ENCODE measurements around the gene MPV17L2. TPM values are rescaled to one million over a fixed set of nuclear protein-coding genes. Genes with fewer than 3 reads are reported as not detected.

The MPV17L2 gene
- total and polyA plus RNA-seq, 2 donors (not counting 1 experiment from before 2014, with no cell fraction given), result 8.6 to 23.0 TPM

- H3K4me3 ChIP-seq (ENCODE audit: control extremely low read depth in 1 of 5, extremely low read depth in 1 of 5, insufficient read depth in 1 of 5, low read depth in 2 of 5, low read length in 4 of 5), result peak overlapping the region in 4 of 5 experiments; percentile 76 to 92 (median 86)
- peak overlapping the region; percentile 93 for H3K4me3 Mint-ChIP-seq
- H3K27me3 Mint-ChIP-seq, result no peaks in the 10 kb centered on the region
- H3K9me3 ChIP-seq (ENCODE audit: control extremely low read depth in 1 of 3, control insufficient read depth in 2 of 3, insufficient read depth in 1 of 3, low read length in 2 of 3), result no peaks in the 10 kb centered on the region
- peak overlapping the region; percentile 63 for H3K27ac Mint-ChIP-seq
- H3K4me1 Mint-ChIP-seq, result peaks cover 34% of the 10 kb centered on the region
- WGBS (ENCODE audit: insufficient coverage), result 68% methylated on average over 7 of the region's 12 CpGs
- no peaks in the 10 kb centered on the region for H3K9me3 Mint-ChIP-seq (ENCODE audit: insufficient read depth)
- DNase-seq (no peak), ATAC-seq (ENCODE audit: low read depth) (no peak)
- peaks cover 14% of the 10 kb centered on the region for H3K79me2 ChIP-seq (ENCODE audit: control insufficient read depth, insufficient read depth, low read length)
- H2AFZ ChIP-seq (ENCODE audit: insufficient read depth, low read depth, low read length, poor library complexity, severe bottlenecking), result no peak overlapping the region
- no peaks in the 10 kb centered on the region for H4K20me1 ChIP-seq (ENCODE audit: control insufficient read depth, insufficient read depth, low read length, poor library complexity, severe bottlenecking)
- peak overlapping the region in 1 of 2 donors; percentile 29 for H3K27ac ChIP-seq (ENCODE audit: low read length in 2 of 2)
- H3K9ac ChIP-seq (ENCODE audit: low read length), result peak overlapping the region; percentile 84
- no peaks in the 10 kb centered on the region for H3K27me3 ChIP-seq (replicated peaks in 1 of 4; ENCODE audit: control extremely low read depth in 1 of 4, control insufficient read depth in 3 of 4, insufficient read depth in 4 of 4, low read length in 3 of 4)
- ChIA-PET CTCF (interaction anchor here (0.5 to 6.4 kb wide), 7 partner anchors 8 to 187 kb away, joined by 3 to 105 read pairs (median 7); partner anchors contain the start of genes ARRDC2 and RAB3A), POLR2A (interaction anchor here (1.0 to 5.7 kb wide), 7 partner anchors 9 to 86 kb away, joined by 4 to 64 read pairs (median 19); partner anchors contain the start of genes IFI30, JUND and RAB3A)
- H3K36me3 ChIP-seq (replicated peaks in 1 of 2; ENCODE audit: control extremely low read depth in 1 of 2, control insufficient read depth in 1 of 2, extremely low read depth in 1 of 2, insufficient read depth in 2 of 2, low read length in 1 of 2), result peaks cover 0 to 25% of the 10 kb centered on the region in 2 experiments
- TF ChIP-seq EZH2 (IDR thresholded peaks at IDR 0.05; ENCODE audit: borderline replicate concordance, insufficient read depth, low read depth, low read length, poor library complexity, severe bottlenecking), result no peak
- TF ChIP-seq CTCF (IDR thresholded peaks at IDR 0.05), result no peak
- peaks cover 25 to 31% of the 10 kb centered on the region in 2 donors for H3K4me1 ChIP-seq (ENCODE audit: control insufficient read depth in 2 of 2, insufficient read depth in 2 of 2, low read length in 2 of 2)
- peak overlapping the region; percentile 99 for H3K4me2 ChIP-seq (replicated peaks; ENCODE audit: low read depth, low read length, poor library complexity, severe bottlenecking)
- intact Hi-C loops (cut with micrococcal nuclease), result loop anchor here (5.0 to 10.0 kb wide), 4 partner anchors 97 to 943 kb away; partner anchors contain the start of genes ELL, FCHO1, MAST3 and TMEM161A
Observed at GRCh38 chr19:18194181-18194530, 1.1 kb downstream of the MPV17L2 start.
